Bronchus fibroblast of lung (primary cell): ENCODE data around the gene DDX56. TPM values are rescaled to one million over a fixed set of nuclear protein-coding genes. Genes with fewer than 3 reads are reported as not detected.

Source experiments
- total RNA-seq: library from RNA; depleted of rRNA; stranded (reverse); fragments of >200 nt; gene quantifications from 2 replicates; pipeline ENCODE4 v1.2.3, GENCODE V29; 2015

DDX56 gene, protein sequence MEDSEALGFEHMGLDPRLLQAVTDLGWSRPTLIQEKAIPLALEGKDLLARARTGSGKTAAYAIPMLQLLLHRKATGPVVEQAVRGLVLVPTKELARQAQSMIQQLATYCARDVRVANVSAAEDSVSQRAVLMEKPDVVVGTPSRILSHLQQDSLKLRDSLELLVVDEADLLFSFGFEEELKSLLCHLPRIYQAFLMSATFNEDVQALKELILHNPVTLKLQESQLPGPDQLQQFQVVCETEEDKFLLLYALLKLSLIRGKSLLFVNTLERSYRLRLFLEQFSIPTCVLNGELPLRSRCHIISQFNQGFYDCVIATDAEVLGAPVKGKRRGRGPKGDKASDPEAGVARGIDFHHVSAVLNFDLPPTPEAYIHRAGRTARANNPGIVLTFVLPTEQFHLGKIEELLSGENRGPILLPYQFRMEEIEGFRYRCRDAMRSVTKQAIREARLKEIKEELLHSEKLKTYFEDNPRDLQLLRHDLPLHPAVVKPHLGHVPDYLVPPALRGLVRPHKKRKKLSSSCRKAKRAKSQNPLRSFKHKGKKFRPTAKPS
- total RNA-seq = 60.2 and 64.1 TPM in 2 replicates

DNA sequence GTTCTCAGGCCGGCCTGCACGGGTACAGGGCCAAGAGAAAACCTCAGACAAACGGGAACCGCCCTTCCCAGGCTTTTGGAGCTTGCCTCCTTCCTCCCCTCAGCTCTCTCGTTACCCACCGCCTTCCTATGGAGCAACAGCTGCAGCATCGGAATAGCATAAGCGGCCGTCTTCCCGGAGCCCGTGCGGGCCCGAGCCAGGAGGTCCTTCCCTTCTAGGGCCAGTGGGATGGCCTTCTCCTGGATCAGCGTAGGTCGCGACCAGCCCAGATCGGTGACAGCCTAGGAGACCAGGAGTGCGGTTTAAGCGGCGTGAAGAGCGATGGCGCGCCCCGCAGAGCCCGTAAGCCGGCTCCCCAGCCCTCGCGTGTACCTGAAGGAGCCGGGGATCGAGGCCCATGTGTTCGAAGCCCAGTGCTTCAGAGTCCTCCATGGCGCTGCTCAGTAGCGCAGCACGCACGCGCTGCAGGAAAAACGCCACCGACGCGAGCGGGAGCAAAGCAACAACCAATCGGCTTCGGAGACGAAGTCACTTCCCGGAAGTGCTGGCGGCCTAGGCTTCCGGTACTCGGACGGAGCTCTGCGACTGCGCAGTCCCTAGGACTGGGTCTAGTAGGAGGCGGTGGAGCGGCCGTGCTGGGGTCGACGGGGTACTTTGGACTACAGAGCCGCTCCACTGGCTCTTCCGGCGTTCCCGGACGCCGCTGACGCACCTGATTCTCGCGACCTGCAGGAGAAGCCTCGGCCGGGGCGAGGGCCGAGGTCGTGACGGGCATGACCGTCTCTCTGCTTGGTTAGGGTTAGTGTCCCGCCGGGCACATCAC lies at the start of gene DDX56:
Gene DDX56 (minus strand): TSS at position 445 of the 823 bp plus-strand sequence. CDS start 13 bp downstream, at position 432.

DNA sequence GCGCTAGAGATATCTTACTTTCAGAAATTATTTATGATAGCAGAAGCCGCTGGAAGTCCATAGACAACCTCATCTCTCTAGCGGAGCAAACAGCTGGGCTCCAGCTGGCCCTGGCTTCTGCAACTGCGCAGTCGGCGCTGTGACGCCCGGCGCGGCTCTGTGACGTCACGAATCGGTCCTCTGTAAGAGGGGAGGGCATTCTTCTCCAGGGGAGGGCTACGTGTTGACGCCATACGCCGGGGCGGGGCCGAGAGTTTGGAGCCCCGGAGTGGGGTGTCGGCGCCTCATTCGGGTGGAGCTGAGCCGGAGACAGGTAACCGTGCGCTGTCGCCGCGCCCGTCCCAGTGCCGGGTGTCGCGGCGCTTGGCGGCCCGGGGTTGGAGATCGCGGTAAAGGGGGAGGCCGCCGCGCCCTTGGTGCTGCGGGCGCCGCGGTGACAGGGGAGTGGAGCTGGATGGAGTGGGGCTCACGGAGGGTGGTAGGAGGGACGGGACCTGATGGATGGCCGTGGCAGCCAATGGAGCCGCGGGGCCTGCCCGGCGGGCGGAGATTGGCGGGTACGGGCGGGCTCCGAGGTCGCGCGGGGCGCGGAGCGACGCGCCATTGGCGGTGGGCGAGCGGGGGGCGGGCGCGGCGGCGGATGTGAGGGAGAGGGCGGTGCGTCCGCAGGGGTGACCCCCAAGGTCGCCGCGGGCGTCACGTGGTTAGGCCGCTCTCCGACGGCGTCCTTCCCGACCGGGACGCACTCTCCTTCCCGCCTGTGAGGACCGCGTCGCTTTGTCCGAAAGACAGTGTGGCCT lies 32.8 kb upstream of the DDX56 start, which contains the start of gene OGDH:
Gene OGDH (plus strand): TSS at position 287 of the 800 bp plus-strand sequence. CDS start 17,717 bp downstream, outside the sequence.

DNA sequence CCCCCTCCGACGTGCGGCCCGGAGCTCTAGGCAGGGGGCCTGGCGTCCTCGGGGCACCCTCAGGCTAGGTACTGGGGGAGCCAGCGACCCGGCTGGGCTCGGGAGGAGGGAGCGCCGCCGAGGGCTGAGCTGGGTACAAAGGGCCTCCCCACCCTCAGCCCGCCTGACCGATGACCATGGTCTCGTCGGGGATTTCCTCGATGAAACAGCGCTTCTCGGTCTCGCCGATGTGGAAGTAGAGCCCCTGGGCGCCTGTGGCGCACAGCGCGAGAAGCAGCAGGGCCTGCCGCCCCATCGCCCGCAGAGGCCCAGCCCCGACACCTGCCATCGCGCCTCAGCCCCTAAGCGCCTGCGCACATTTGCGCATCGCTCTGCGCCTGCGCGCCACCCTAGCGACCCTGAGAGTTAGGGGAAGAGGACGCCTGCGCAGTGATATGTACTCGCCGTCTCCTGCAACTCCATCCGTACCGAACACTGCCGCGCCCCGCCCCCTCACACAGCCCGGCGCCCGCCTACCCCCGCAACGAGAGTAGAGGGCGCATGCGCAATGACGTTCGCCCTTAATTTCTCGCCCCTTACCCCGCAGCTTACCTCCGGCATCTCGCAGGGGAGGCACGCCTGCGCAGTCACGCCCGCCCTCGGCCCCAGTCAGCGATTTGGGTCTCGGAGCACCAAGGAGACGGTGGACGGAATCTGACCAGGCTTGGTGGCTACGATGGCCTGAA lies 8.3 kb upstream of the DDX56 start, which contains the start of gene TMED4:
Gene TMED4 (minus strand): TSS at position 353 of the 725 bp plus-strand sequence. CDS start 25 bp downstream, at position 328.

DNA sequence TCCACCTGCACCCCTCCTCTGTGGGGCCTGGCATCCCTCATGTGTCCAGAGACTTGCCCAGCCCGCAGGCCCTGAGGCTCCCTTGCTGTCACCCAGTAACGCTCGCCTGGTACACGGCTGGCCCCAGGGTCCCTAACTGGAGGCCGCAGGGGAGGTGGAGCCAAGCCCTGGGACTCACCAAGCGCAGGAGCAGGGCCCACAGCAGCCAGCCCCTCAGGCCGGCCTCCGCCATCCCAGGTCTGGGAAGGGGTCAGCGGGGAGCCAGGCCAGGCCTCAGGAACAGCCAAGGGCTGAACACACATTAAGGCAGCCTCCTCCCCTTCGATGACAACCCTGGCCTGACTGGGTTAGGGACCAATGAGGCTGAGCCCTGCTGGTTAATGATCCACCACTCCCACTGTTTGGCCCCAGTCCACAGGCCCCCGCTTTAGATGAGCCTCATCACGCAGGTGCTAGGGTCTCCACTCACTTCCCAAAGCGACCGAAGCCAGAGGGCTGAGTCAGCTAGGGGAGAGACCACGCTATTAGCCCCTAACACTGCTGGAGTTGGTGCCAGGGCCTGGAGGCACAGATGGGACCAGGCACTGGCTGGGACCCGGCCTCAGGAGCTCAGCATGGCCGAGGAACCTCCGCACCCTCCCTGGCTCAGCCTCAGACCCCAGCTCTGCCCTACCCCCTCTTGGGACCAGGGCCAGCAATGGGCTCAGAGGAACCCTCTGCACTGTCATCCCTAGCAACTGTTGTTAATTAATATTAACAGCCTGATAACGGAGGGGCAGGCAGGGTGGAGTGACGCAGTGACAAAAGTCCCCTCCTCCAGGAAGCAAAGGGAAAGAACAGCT lies 32.5 kb downstream of the DDX56 start, which contains the start of gene NPC1L1:
Gene NPC1L1 (minus strand): TSS at position 303 of the 842 bp plus-strand sequence. CDS start 71 bp downstream, at position 232.

Other genes with a start within 250 kb of the DDX56 start
- gene CAMK2B, start 248.3 kb downstream of the DDX56 start, total RNA-seq = not detected in 2 replicates
- 44.6 and 46.4 TPM in 2 replicates for gene NUDCD3, start 83.2 kb downstream of the DDX56 start, total RNA-seq
- not detected in 2 replicates for gene NPC1L1, start 32.6 kb downstream of the DDX56 start, total RNA-seq
- gene TMED4, start 8.3 kb upstream of the DDX56 start, total RNA-seq = 70.0 and 94.7 TPM in 2 replicates
- 99.9 and 105 TPM in 2 replicates for gene OGDH, start 32.7 kb upstream of the DDX56 start, total RNA-seq
- 16.0 and 21.3 TPM in 2 replicates for gene ZMIZ2, start 174.9 kb upstream of the DDX56 start, total RNA-seq
- 3,457 and 3,797 TPM in 2 replicates for gene PPIA, start 222.8 kb upstream of the DDX56 start, total RNA-seq